Prostate gland (tissue), 2 donors: ENCODE data around the gene WFIKKN1. TPM values are rescaled to one million over a fixed set of nuclear protein-coding genes. Genes with fewer than 3 reads are reported as not detected.
A peak's percentile ranks its signal among the peaks of the same experiment; 100 is the strongest.

Experiments
- DNase-seq: peaks from one replicate; pipeline ENCODE4 v3.0.0-alpha.2; 2019; ENCODE audit warnings: low spot score
- H3K27ac ChIP-seq, 2 donors: fragments of 200-600 bp; sonication (generic); 2 replicates each; pipeline ENCODE4 v1.5.1; 2017 to 2019
- H3K27me3 ChIP-seq: fragments of 200-600 bp; sonication (generic); replicated peaks from 2 replicates; pipeline ENCODE4 v1.5.1; 2019; ENCODE audit not compliant: insufficient read depth
- H3K36me3 ChIP-seq, 2 donors: fragments of 200-600 bp; sonication (generic); 1 replicate in 1 of 2; 2 replicates in 1 of 2; pipeline versions ENCODE4 v1.5.1 to v1.8.1; 2017 to 2019
- H3K4me1 ChIP-seq: fragments of 200-600 bp; sonication (generic); replicated peaks from 2 replicates; pipeline ENCODE4 v1.5.1; 2019
- H3K4me3 ChIP-seq, 2 donors: fragments of 200-600 bp; sonication (generic); 2 replicates each; pipeline ENCODE4 v1.5.1; 2017 to 2019
- H3K9me3 ChIP-seq: fragments of 200-600 bp; sonication (generic); 2 replicates; pipeline ENCODE4 v1.5.1; 2017
- CTCF ChIP-seq, 4 experiments: fragments of 200-600 bp in 2 of 4; fragments of 450-650 bp in 2 of 4; sonication (generic) in 2 of 4; IDR thresholded peaks; 1 replicate in 3 of 4; 2 replicates in 1 of 4; pipeline ENCODE4 v1.5.1; 2016 to 2019; ENCODE audit warnings: antibody characterized with exemption in 4 of 4, mild to moderate bottlenecking in 2 of 4, moderate library complexity in 2 of 4
- POLR2A ChIP-seq: fragments of 450-650 bp; IDR thresholded peaks from one replicate; pipeline ENCODE4 v1.6.1; 2016; ENCODE audit warnings: antibody characterized with exemption, mild to moderate bottlenecking
- POLR2AphosphoS5 ChIP-seq: sonication (generic); formaldehyde crosslinking; IDR thresholded peaks from one replicate; pipeline ENCODE4 v1.6.1; 2017; ENCODE audit warnings: antibody characterized with exemption
- WGBS: methylation state at CpG from one replicate; pipeline ENCODE4 v1.1.5; 2018; 5-methylcytosine and 5-hydroxymethylcytosine counted together
- intact Hi-C: fragments of 100-400 bp; cut with DNase I; formaldehyde crosslinking; loops from one replicate; pipeline ENCODE4 v1.14.2; 2022
- total RNA-seq, 2 donors: library from RNA; depleted of rRNA; stranded (reverse); fragments of >200 nt; gene quantifications; one replicate each; pipeline ENCODE4 v1.1.0, GENCODE V29; 2016

Gene WFIKKN1
- total RNA-seq, 2 donors from 2014 or later = 1.5 to 1.9 TPM

GRCh38 chr16:659618-660017, 28.8 kb downstream of the WFIKKN1 start:
- TF ChIP-seq CTCF (IDR thresholded peaks at IDR 0.05) = no peak
- TF ChIP-seq POLR2AphosphoS5 = no peak
- no peak for TF ChIP-seq POLR2A
- intact Hi-C loops = no loop called here
- Histone ChIP-seq H3K9me3 (no peaks in the 10 kb centered on the region), H3K36me3 (no peaks in the 10 kb centered on the region), H3K27me3 (no peaks in the 10 kb centered on the region), H3K4me3 (no peak overlapping the region), H3K4me1 (peaks cover 3% of the 10 kb centered on the region), H3K27ac (no peak overlapping the region)
- WGBS = 92% methylated on average over 20 of the region's 20 CpGs
- DNase-seq = no peak

GRCh38 chr16:660132-660458, 29.3 kb downstream of the WFIKKN1 start:
- H3K36me3 ChIP-seq = no peaks in the 10 kb centered on the region
- H3K27me3 ChIP-seq = no peaks in the 10 kb centered on the region
- H3K4me3 ChIP-seq = no peak overlapping the region
- no peak for TF ChIP-seq CTCF (IDR thresholded peaks at IDR 0.05)
- DNase-seq = no peak
- peaks cover 3% of the 10 kb centered on the region for H3K4me1 ChIP-seq
- intact Hi-C loops = no loop called here
- H3K9me3 ChIP-seq = no peaks in the 10 kb centered on the region
- 59% methylated on average over 6 of the region's 6 CpGs for WGBS
- H3K27ac ChIP-seq = peak overlapping the region in 1 of 2 donors; percentile 3

DNA sequence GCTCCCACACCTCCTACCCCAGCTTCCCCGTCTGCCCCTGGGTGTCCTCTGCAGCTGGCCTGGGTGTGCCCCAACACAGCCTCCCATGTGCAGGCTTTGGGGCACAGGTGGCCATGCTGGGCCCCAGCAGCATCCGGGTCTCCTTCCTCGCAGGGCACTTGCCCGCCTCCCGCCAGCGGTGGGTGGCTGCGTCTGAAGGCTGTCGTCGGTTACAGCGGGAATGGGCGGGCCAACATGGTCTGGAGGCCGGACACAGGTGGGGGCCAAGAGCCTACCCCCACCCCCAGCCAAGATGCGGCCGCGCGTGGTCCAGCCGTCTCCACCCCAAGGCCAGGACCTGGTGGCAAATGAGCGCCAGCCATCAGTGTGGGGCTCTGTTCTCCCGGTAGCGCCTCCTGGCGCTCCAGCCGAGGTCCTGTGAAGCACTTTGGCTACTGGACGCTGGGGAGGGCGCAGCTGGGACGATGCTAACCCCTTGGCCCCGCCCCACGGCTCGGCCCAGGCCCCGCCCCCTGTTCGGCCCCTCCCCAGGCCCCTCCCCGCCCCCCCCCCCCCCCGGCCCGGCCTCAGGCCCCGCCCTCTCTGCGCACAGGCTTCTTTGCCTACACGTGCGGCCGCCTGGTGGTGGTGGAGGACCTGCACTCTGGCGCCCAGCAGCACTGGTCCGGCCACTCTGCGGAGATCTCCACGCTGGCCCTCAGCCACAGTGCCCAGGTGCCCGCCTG, 29.8 kb downstream of the WFIKKN1 start:
- peak overlapping the region; percentile 53 to 61 for H3K27ac ChIP-seq
- 49% methylated on average over 27 of the region's 43 CpGs for WGBS
- intact Hi-C loops = no loop called here
- TF ChIP-seq POLR2AphosphoS5 = peak; percentile 62
- peak; percentile 24 to 76 (median 56) for TF ChIP-seq CTCF (IDR thresholded peaks at IDR 0.05)
- TF ChIP-seq POLR2A = peak; percentile 8
- H3K9me3 ChIP-seq = no peaks in the 10 kb centered on the region
- H3K4me1 ChIP-seq = peaks cover 3% of the 10 kb centered on the region
- H3K27me3 ChIP-seq = no peaks in the 10 kb centered on the region
- H3K4me3 ChIP-seq = no peak overlapping the region
- no peaks in the 10 kb centered on the region for H3K36me3 ChIP-seq
- DNase-seq = peak; percentile 86

- Histone ChIP-seq H3K4me1 (peaks cover 3% of the 10 kb centered on the region), H3K27me3 (no peaks in the 10 kb centered on the region), H3K27ac (peak overlapping the region; percentile 53 to 61), H3K36me3 (no peaks in the 10 kb centered on the region), H3K4me3 (no peak overlapping the region), H3K9me3 (no peaks in the 10 kb centered on the region)
- no peak for TF ChIP-seq POLR2A
- TF ChIP-seq POLR2AphosphoS5 = no peak
- no peak for TF ChIP-seq CTCF (IDR thresholded peaks at IDR 0.05)
- WGBS = 68% methylated on average over 34 of the region's 35 CpGs
- intact Hi-C loops = no loop called here
- no peak for DNase-seq
Observed at GRCh38 chr16:661184-661821, 30.5 kb downstream of the WFIKKN1 start.

GRCh38 chr16:662095-662494, 31.3 kb downstream of the WFIKKN1 start:
- Histone ChIP-seq H3K36me3 (no peaks in the 10 kb centered on the region), H3K27me3 (no peaks in the 10 kb centered on the region), H3K4me1 (peaks cover 3% of the 10 kb centered on the region), H3K4me3 (no peak overlapping the region), H3K27ac (no peak overlapping the region), H3K9me3 (no peaks in the 10 kb centered on the region)
- no peak for DNase-seq
- TF ChIP-seq POLR2AphosphoS5 (no peak), CTCF (IDR thresholded peaks at IDR 0.05) (no peak), POLR2A (no peak)
- 91% methylated on average over 18 of the region's 19 CpGs for WGBS
- intact Hi-C loops = no loop called here
